Stimulated activated CD4-positive, alpha-beta T cell treated with anti-CD3 and anti-CD28 coated beads, Interleukin-4, amount 100 ng/mL, for 24 hours (primary cell): ENCODE data around the gene FOXP4.

Source experiments
- DNase-seq: peaks from one replicate; pipeline ENCODE4 v3.0.0-alpha.2; 2020

Gene FOXP4

GRCh38 chr6:41523915-41524633, 22.1 kb upstream of the FOXP4 start:
- DNase-seq, result no peak

GRCh38 chr6:41524634-41525011, 21.6 kb upstream of the FOXP4 start:
- no peak for DNase-seq

GRCh38 chr6:41527721-41528408, 18.3 kb upstream of the FOXP4 start:
- DNase-seq, result no peak

- DNase-seq, result no peak
Observed at GRCh38 chr6:41528409-41528963, 17.7 kb upstream of the FOXP4 start.

GRCh38 chr6:41529049-41529448, 17.1 kb upstream of the FOXP4 start:
- DNase-seq, result no peak

- no peak for DNase-seq
Observed at GRCh38 chr6:41529970-41530369, 16.2 kb upstream of the FOXP4 start.

GRCh38 chr6:41530476-41530875, 15.7 kb upstream of the FOXP4 start:
- no peak for DNase-seq

- no peak for DNase-seq
Observed at GRCh38 chr6:41531016-41531415, 15.2 kb upstream of the FOXP4 start.

- DNase-seq, result peak; percentile 85
Observed at GRCh38 chr6:41531591-41532582, 14.3 kb upstream of the FOXP4 start.

GRCh38 chr6:41535766-41536165, 10.4 kb upstream of the FOXP4 start:
- DNase-seq, result no peak

- DNase-seq, result no peak
Observed at GRCh38 chr6:41536795-41537758, 9.1 kb upstream of the FOXP4 start.

GRCh38 chr6:41538556-41539182, 7.5 kb upstream of the FOXP4 start:
- DNase-seq, result no peak

- DNase-seq, result no peak
Observed at GRCh38 chr6:41539204-41539603, 7.0 kb upstream of the FOXP4 start.

- DNase-seq, result no peak
Observed at GRCh38 chr6:41541364-41541763, 4.8 kb upstream of the FOXP4 start.

- DNase-seq, result no peak
Observed at GRCh38 chr6:41543087-41543486, 3.1 kb upstream of the FOXP4 start.

GRCh38 chr6:41545247-41545702, 906 bp upstream of the FOXP4 start:
- DNase-seq, result no peak

GRCh38 chr6:41546475-41546865, 289 bp downstream of the FOXP4 start:
- DNase-seq, result peak; percentile 43

GRCh38 chr6:41546866-41547798, 951 bp downstream of the FOXP4 start:
- DNase-seq, result peak; percentile 13

- no peak for DNase-seq
Observed at GRCh38 chr6:41547799-41548097, 1.6 kb downstream of the FOXP4 start.

GRCh38 chr6:41548098-41548840, 2.1 kb downstream of the FOXP4 start:
- DNase-seq, result peak; percentile 60
